GM18511 (cell line): ENCODE results near the gene CLIC5.

Experiments
- ATAC-seq: cut with Tn5 transposase; IDR thresholded peaks from one replicate; pipeline ENCODE4 v1.9.1; 2021; ENCODE audit warnings: mild to moderate bottlenecking, moderate library complexity; ENCODE audit not compliant: unreplicated experiment

Gene CLIC5

DNA sequence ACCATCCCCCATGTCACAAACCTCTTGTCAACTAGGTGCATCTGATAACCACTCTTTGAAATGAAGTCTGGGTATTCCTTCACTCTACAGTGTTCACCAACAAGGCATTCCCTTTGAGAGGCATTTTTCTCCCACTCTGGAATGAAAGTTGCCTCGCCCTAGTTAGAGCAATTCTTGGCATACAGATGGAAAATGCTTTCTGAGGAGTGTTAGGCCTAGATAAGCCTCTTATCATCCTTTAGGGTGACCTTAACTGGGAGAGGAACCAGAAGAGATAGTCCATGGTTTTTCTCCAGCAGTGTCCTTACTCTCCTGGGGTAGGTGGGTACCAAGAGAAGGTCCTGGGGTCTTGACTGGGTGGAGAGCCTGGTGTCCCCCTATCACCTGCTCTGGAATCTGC is 14.8 kb downstream of the CLIC5 start:
- ATAC-seq: no peak

- no peak for ATAC-seq
Observed at GRCh38 chr6:45998524-45998923, 17.1 kb downstream of the CLIC5 start.

GRCh38 chr6:45997875-45998506 is 17.7 kb downstream of the CLIC5 start:
- ATAC-seq: no peak

- ATAC-seq: no peak
Observed at GRCh38 chr6:45991189-45991588, 24.5 kb downstream of the CLIC5 start.

DNA sequence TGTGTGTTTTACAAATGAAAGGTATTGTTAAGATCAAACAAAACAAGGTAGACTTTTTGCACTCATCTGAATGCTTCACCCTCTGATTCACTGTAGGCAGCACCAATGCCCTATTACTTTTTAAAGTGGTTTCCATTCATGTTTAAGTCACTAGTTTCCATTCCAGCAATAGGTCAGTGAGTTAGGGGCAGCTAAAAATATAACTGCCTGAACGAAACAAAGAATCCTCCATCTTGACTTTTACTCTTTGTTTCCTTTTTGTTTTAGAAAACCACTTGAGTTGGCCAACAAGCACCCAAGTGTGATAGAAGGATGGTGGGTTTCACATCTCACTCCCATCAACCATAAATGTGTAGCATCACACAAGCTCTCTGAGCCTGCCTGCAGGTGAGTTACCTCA is 25.5 kb downstream of the CLIC5 start:
- ATAC-seq: no peak

DNA sequence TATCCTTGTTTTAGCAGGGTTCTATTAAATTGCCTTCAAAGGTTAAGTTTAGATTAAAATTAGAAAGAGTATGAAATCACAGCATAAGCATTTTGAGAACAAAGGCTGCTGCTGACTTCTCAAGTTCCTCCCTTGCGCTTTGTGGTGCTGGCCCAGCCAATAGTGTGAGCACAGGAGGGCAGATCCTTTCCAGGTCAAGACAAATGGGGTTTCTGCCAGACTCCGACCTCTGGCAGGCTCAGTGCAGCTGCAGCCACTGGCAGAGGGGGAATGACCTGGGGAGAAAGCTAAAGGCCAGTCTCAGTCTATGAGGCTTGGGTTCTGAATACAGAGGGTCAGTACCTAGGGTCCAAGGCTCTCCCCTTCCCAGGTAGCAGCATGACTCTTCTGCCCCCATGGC is 27.0 kb downstream of the CLIC5 start:
- no peak for ATAC-seq

GRCh38 chr6:45987856-45988255 is 27.8 kb downstream of the CLIC5 start:
- ATAC-seq: no peak

DNA sequence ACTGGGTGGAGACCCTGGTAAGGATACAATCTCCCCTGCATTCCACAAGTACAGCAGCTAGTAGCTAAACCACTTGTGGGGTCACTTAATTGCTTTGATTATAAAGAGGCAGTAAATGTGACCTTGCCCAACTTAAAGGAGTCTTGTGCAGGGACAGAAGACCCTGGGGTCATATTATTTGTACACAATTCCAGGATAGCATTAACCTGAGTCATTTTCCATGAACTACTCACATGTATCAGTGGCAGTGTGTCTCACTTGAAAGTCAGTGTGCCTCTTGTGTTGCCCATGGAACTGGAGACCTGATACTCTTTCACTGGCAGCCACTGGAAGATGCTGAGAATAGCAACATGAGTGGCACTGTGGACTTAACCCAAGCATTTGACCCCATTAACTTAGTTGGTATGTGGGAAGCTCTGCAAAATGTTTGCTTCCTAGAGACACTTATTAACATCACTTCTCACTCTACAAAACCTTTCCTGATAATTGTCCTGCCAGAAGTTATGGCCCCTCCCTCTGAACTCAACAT is 28.9 kb downstream of the CLIC5 start:
- ATAC-seq: no peak

DNA sequence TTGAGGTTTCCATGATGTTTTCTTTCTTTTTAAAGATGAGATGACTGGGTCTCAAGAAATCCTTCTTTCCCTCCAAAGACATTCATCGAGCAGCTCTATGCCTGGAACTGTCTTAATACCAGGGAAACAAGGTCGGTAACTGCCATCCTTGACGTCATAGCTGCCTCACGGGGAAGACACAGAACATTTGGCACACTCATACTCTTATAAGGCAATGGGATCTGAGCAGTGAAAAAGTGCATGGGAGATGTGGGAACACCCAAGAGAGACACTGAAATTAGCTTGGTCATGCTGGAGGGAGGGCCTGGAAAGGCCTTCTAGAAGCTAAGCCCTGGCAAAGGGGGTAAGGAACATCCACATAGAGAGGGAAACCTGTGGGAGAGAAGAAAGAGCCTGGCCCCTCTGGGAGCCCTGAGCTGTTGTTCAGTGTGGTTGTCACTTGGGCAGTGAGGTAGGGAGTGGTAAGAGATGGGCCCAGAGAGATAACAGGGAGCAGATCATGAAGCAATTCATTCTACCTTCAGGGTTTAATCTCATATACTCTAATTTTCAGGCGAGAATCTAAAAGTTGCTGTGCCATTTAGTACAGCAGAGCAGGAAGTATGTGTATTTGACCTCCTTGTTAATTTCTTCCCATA is 30.8 kb downstream of the CLIC5 start:
- ATAC-seq: no peak

DNA sequence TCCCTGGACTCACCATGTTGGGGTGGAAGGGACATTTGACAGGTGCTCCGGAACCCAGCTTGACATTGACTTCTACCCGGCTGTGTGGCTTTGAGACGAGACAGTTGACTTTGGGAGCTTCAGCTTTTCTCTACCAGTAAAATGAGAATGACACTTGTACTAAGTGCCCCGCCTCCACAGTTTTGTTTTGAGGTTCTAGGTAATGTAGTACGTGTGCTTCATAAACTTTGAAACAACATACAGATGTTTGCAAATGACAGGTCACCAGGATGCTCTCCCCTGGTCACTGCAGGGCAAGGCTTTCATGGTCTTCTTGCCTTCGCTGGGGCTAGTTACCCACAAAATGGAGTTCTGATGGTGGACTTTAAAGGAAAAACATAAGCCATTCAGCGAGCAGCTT is 31.3 kb downstream of the CLIC5 start:
- ATAC-seq: no peak

DNA sequence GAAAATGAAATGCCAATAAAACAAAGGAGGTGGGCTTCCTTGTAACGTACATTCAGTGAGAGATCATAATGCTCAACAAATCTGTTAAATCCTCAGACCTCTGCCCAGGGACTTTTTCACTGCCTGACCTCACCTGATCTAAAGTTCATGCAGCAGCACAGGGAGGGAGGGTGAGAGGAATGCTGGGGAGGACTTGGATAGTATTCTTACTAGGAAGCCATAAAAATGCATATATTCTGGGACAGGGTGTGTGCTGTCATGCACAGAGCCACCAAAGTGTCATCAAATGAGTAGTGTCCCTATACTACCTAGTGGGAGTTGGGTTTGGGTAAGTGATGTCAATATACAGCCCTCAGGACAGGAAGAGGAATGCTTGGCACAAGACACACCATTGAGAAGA is 32.6 kb downstream of the CLIC5 start:
- ATAC-seq: no peak

DNA sequence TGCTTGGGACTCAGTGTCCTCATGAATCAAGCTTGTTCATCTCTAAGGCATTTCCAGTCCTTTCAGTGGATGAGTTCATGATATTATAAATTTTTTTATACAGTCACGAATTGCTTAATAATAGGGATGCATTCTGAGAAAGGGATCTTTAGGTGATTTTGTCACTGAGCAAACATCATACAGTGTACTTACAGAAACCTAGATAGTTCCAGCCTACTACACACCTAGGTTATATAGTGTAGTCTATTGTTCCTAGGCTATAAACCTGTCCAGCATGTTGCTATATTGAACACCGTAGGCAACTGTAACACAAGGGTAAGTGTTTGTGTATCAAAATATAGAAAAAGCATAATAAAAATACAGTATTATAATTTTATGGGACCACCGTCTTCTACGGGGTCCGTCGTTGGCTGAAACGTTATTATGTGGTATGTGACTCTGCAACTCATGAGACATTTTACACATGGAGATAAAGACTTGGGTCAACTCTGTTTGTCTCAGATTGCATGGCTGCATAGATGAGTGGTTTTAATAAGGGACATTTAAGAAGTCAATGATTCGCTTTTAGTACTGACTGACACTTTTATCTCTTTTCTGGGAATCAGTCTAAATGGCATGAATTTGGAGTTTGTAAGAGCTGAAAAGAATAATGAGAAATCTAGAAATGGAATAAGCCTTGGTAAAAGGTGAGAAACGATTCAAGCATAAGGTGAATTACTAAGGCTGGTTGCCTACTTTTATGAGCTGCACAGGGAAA is 33.2 kb downstream of the CLIC5 start:
- ATAC-seq: no peak

GRCh38 chr6:45981046-45981445 is 34.6 kb downstream of the CLIC5 start:
- ATAC-seq: no peak

DNA sequence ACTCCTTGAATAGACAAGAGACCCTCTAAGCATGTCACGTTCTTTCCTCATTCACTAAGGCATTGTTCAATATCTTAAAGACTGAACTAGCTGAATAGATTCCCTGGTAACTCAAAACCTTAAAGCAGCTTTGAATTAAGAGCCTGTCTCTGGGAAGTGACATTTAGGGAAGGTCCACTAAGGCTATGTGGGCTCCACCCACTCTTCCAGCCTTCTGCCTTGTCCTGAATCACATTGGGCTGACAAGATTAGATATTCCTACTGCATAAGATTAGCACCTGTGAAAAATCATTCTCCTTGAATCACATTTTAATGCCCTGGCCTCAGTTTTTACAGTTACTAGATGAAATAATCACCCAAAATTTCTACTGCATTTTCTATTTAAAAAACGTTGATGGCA is 36.3 kb downstream of the CLIC5 start:
- no peak for ATAC-seq

DNA sequence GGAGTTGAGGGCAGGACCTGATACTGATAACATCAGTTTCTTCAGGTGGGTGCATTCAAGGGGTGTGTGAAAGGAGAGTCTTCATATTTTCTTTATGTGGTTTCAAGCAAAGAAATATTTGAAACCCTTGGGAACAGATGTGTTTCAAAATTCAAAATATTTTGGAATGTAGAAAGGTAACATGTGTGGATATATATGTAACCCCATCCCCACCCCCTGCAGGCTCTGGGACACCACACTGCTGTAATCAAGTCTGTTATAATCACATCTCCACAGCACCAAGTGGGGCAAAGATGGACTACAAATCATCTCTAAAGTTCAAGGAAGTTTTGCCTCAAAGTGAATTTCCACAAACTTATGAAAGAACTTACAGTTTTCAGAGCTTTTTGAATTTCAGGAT is 41.1 kb downstream of the CLIC5 start:
- no peak for ATAC-seq

DNA sequence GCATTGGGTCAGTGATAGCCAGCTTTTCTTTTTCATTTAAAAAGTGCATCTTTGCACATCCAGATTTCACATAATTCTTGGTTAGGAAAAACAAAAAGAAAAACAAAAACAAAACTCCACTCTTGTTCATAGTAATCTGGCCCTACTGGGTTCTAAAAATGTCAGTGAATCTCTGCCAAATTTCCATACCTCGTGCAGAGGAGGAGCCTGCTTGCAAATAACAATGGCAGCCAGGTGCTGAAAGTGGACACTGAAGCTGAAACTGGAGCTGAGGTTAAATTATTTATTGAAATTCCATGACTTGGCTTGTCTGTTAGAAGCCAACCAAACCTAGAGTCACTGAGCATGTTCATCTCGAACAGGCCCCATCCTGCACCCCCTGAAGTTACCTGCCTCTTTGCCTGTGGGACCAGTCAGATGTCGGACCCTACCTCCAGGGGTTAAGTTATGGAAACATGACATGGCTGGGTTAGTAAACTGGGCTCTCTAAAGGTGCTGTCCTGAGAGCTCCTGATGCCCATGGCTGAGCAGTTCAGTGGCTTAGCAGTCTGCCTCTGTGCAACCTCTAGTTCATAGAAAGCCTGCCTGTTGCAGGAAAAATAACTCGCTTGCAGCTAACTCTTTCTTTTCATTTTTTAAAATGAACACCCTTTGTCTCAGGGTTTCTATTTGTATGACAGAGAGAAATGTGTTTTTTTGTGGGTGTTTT is 42.7 kb downstream of the CLIC5 start:
- no peak for ATAC-seq

DNA sequence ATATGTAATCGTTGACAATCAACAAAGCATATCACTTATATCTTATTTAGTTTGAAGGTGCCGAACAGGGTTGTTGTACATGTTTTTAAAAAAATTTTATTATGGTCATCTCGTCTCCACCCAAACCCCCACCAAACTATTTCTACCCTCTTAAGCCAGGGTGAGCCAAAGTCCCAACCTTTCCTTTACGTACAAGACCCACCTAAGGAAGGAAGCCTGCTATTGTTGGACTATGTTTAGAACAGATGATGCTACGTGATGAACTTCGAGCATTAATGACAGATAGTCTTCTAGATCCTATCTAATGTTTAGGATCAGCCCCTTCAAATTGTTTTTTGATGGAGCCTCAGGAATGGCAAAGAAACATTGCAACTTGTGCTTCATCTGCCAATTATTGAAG is 44.4 kb downstream of the CLIC5 start:
- no peak for ATAC-seq

DNA sequence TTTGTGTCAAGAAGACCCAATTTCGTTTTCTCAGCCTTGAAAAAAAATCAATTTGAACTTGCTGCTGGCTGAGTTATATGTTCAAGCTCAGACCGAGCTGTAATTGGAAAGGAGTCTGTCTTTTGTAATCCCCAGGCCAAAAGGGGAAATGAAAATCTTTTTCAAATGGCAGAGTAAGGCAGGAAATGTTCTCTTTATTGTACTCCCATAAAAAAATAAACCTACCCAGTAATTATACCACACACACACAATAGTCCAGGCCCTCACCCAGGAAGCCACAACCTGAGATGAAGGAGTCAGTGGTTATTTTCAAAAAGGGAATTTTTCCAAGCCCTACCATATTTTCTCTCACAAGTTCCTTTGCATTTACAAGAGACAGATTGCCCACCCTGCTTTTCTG is 45.3 kb downstream of the CLIC5 start:
- ATAC-seq: no peak

- no peak for ATAC-seq
Observed at GRCh38 chr6:45969883-45970282, 45.8 kb downstream of the CLIC5 start.

- ATAC-seq: no peak
Observed at GRCh38 chr6:45969026-45969425, 46.6 kb downstream of the CLIC5 start.

DNA sequence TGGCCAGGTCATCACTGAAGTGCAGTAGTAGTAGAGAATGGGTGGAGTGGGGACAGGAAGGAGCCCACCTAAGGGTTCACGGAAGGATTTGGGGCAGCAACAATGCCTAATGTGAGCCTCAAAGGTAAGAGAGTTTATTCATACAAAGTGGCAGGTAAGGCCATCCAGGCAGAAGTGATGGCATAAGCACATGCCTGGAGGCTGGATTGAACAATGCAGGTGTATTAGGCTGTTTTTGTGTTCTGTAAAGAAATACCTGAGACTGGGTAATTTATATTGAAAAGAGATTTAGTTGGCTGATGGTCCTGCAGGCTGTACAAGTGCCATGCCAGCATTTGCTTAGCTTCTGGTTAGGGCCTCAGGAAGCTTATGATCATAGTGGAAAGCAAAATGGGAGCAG is 48.3 kb downstream of the CLIC5 start:
- no peak for ATAC-seq
